ENCODE data around the gene SORCS3.

Gene SORCS3

DNA sequence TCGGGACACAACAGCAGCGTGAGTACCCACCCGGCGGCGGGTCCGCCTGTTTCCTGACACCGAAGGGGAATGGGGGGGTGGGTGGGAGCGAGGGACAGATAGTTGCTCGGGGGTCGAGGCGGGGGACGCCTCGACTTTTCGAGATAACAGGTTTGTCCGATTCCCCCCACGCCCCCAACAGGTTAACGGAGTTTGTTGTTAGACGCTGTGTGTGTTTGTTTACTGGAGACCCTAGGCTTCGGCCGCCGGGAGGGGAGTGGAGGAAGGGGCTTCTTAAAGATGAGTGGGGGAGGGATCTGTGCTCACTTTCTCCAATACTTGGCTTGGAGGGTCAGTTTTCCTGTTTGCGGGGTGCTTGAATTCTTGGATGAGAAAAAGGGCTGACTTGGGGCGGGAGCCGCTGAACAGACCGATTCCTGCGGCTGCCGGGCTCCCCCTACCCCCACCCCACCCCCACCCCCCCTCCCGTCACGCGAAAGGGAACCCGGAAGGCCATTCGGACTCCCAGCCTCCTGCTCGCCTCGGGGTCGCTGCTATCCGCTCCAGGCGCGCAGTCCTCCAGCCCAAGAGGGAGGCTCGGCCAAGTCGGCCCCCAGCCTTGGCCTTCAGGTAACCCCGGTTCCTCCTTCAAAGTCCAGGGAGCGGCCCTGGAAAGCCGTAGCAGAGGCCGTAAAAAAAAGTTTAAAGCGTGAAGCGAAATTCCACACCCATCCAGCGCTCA is 1.0 kb downstream of the SORCS3 start:
- in situ Hi-C loops (cut with HindIII; ENCODE audit: low pct_ligation_motif_present, low sequenced_read_pairs) = no loop called here
- no peak for DNase-seq
- no peak for TF ChIP-seq CTCF (IDR thresholded peaks at IDR 0.05; ENCODE audit: low read depth, low read length, missing control alignments)
- Histone ChIP-seq H3K27ac (no peak overlapping the region), H3K36me3 (replicated peaks) (no peaks in the 10 kb centered on the region), H3K27me3 (replicated peaks) (peaks cover 41% of the 10 kb centered on the region), H3K4me3 (ENCODE audit: low read depth, low read length) (no peak overlapping the region)

- in situ Hi-C loops (cut with HindIII; ENCODE audit: low pct_ligation_motif_present, low sequenced_read_pairs) = no loop called here
- peak; percentile 50 for TF ChIP-seq CTCF (IDR thresholded peaks at IDR 0.05; ENCODE audit: low read depth, low read length, missing control alignments)
- H3K27ac ChIP-seq = no peak overlapping the region
- H3K36me3 ChIP-seq (replicated peaks) = no peaks in the 10 kb centered on the region
- no peak for DNase-seq
- peaks cover 41% of the 10 kb centered on the region for H3K27me3 ChIP-seq (replicated peaks)
- no peak overlapping the region for H3K4me3 ChIP-seq (ENCODE audit: low read depth, low read length)
Observed at GRCh38 chr10:104642658-104643302, 1.7 kb downstream of the SORCS3 start.

DNA sequence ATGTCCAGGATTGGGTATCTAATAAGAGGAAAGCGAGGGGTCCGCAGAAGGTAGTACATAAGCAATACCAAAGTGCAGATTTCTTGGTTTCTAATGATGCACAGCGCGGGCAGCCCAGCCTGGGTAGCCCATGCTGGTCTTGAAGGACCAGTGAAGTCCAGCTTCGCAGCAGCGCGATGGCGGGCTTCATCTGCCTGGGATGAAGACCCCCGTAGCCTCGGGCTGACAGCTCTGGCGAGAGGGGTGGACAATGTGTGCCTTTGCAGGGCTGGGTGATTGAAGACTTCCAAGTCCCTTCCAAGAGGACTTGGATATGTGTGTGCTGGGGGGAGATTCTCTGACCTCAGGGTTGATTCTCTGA is 2.2 kb downstream of the SORCS3 start:
- no peak overlapping the region for H3K27ac ChIP-seq
- TF ChIP-seq CTCF (IDR thresholded peaks at IDR 0.05; ENCODE audit: low read depth, low read length, missing control alignments) = no peak
- no peaks in the 10 kb centered on the region for H3K36me3 ChIP-seq (replicated peaks)
- in situ Hi-C loops (cut with HindIII; ENCODE audit: low pct_ligation_motif_present, low sequenced_read_pairs) = no loop called here
- H3K27me3 ChIP-seq (replicated peaks) = peaks cover 41% of the 10 kb centered on the region
- no peak overlapping the region for H3K4me3 ChIP-seq (ENCODE audit: low read depth, low read length)
- no peak for DNase-seq

DNA sequence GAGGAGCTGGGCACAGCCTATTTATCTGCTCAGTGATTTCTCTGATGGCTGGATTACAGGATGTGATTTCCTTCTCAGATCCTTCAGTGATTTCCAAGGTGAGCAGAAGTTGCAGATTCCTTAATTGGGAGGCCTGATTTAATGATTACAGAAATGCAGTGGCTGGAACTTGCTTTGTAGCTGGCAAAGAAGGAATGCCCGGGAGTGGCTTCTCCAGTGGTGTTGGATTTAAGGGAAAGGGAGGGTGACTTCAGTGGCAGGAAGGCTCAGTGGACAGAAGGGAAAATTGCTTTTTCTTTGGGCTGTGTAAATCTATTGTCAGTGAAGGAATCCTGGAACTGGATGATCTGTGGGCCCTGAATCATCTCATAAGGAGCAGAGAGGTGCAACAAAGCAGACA is 5.1 kb downstream of the SORCS3 start:
- in situ Hi-C loops (cut with HindIII; ENCODE audit: low pct_ligation_motif_present, low sequenced_read_pairs) = no loop called here
- H3K27me3 ChIP-seq (replicated peaks) = peaks cover 19% of the 10 kb centered on the region
- DNase-seq = no peak

GRCh38 chr10:104648421-104648820 is 7.3 kb downstream of the SORCS3 start:
- H3K36me3 ChIP-seq (replicated peaks) = no peaks in the 10 kb centered on the region
- no peak overlapping the region for H3K27ac ChIP-seq
- in situ Hi-C loops (cut with HindIII; ENCODE audit: low pct_ligation_motif_present, low sequenced_read_pairs) = no loop called here
- H3K27me3 ChIP-seq (replicated peaks) = peaks cover 3% of the 10 kb centered on the region
- no peak for DNase-seq
- no peak overlapping the region for H3K4me3 ChIP-seq (ENCODE audit: low read depth, low read length)
- no peak for TF ChIP-seq CTCF (IDR thresholded peaks at IDR 0.05; ENCODE audit: low read depth, low read length, missing control alignments)

More for the DNA sequence above, 5.1 kb downstream of the SORCS3 start:
- TF ChIP-seq CTCF (IDR thresholded peaks at IDR 0.05; ENCODE audit: low read depth, low read length, missing control alignments) = no peak
- Histone ChIP-seq H3K27ac (no peak overlapping the region), H3K4me3 (ENCODE audit: low read depth, low read length) (no peak overlapping the region), H3K36me3 (replicated peaks) (no peaks in the 10 kb centered on the region)

All from brain microvascular endothelial cell (primary cell).